Inferior parietal cortex (tissue), 1 donor: ENCODE data around the gene ASB8.
"Not testable (repeated sequence)": the region's sequence is repeated elsewhere in the genome, so short reads cannot be mapped to it uniquely, and the experiment has no call there.

Experiments used
- DNase-seq: peaks from one replicate; pipeline ENCODE4 v3.0.0-alpha.2; 2016; ENCODE audit errors: extremely low spot score

ASB8 gene

GRCh38 chr12:48183091-48183875, 26.0 kb upstream of the ASB8 start, which contains the start of gene CCDC184:
TSS of gene CCDC184 (plus strand) at chr12:48183644. CDS start at chr12:48184123, 479 bp downstream.
- peak; percentile 84 for DNase-seq

- no peak for DNase-seq
Measured at GRCh38 chr12:48182631-48183030, 25.3 kb upstream of the ASB8 start.

- DNase-seq: no peak
Measured at GRCh38 chr12:48180857-48181495, 23.7 kb upstream of the ASB8 start.

- DNase-seq: no peak
Measured at GRCh38 chr12:48180424-48180823, 23.1 kb upstream of the ASB8 start.

GRCh38 chr12:48179466-48179865, 22.2 kb upstream of the ASB8 start:
- no peak for DNase-seq

GRCh38 chr12:48177982-48178381, 20.7 kb upstream of the ASB8 start:
- no peak for DNase-seq

- DNase-seq: no peak
Measured at GRCh38 chr12:48176417-48176751, 19.1 kb upstream of the ASB8 start.

- no peak for DNase-seq
Measured at GRCh38 chr12:48175613-48176416, 18.5 kb upstream of the ASB8 start.

GRCh38 chr12:48169011-48169410, 11.7 kb upstream of the ASB8 start:
- DNase-seq: no peak

- DNase-seq: peak; percentile 68
Measured at GRCh38 chr12:48165089-48165981, 8.0 kb upstream of the ASB8 start.

GRCh38 chr12:48164451-48164850, 7.1 kb upstream of the ASB8 start:
- DNase-seq: no peak

GRCh38 chr12:48163150-48163747, 5.9 kb upstream of the ASB8 start:
- DNase-seq: no peak

- DNase-seq: no peak
Measured at GRCh38 chr12:48160807-48161206, 3.5 kb upstream of the ASB8 start.

- DNase-seq: no peak
Measured at GRCh38 chr12:48160046-48160445, 2.7 kb upstream of the ASB8 start.

GRCh38 chr12:48157889-48158370, 615 bp upstream of the ASB8 start:
- no peak for DNase-seq

- DNase-seq: no peak
Measured at GRCh38 chr12:48156652-48157017, 680 bp downstream of the ASB8 start.

GRCh38 chr12:48155786-48156185, 1.5 kb downstream of the ASB8 start:
- DNase-seq: not testable (repeated sequence)

GRCh38 chr12:48151103-48151771, 6.1 kb downstream of the ASB8 start:
- no peak for DNase-seq

- no peak for DNase-seq
Measured at GRCh38 chr12:48145981-48146380, 11.3 kb downstream of the ASB8 start.

GRCh38 chr12:48143898-48144297, 13.4 kb downstream of the ASB8 start:
- DNase-seq: no peak
